Mononuclear cell (primary cell): ENCODE results near the gene PLEKHM3. TPM values are rescaled to one million over a fixed set of nuclear protein-coding genes. Genes with fewer than 3 reads are reported as not detected.

Experiments
- H3K27me3 ChIP-seq: 2 replicates; pipeline ENCODE4 v1.6.0; 2011; ENCODE audit warnings: low read length, control low read depth; ENCODE audit not compliant: insufficient read depth
- H3K4me1 ChIP-seq: 2 replicates; pipeline ENCODE4 v1.5.1; 2011; ENCODE audit warnings: mild to moderate bottlenecking, low read length, control low read depth; ENCODE audit not compliant: insufficient read depth
- H3K4me3 ChIP-seq: 2 replicates; pipeline ENCODE4 v1.5.1; 2011; ENCODE audit warnings: mild to moderate bottlenecking, low read length, moderate library complexity
- H3K9me3 ChIP-seq: 2 replicates; pipeline ENCODE4 v1.5.1; 2011; ENCODE audit warnings: low read depth, mild to moderate bottlenecking, control low read depth, low read length
- total RNA-seq: library from RNA; depleted of rRNA; stranded (reverse); fragments of >200 nt; gene quantifications from one replicate; pipeline ENCODE4 v1.2.3, GENCODE V29; 2012

The PLEKHM3 gene
- total RNA-seq, 1 donor, result 22.7 TPM

DNA sequence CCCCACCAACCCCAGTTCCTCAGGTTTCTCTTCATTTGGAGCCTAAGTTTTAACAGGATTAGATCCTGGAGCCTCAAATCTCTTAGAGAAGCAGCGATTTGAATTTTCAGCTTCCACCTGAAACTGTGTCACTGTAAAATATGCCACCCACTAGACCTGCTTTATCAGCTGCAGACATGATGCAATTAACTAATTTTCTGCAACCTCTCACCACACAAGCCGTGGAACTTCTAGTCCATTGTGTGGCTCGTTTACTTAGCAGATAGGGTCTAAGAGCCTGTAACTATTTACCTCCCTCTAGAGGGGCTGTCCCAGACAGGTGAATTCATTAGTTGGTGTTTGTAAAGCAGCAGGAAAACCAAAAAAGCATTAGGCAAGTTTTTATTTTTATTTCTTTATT lies 224.1 kb downstream of the PLEKHM3 start:
- no peaks in the 10 kb centered on the region for H3K4me1 ChIP-seq
- H3K9me3 ChIP-seq, result no peaks in the 10 kb centered on the region
- H3K27me3 ChIP-seq, result no peaks in the 10 kb centered on the region
- no peak overlapping the region for H3K4me3 ChIP-seq

GRCh38 chr2:207796585-207797350 lies 228.6 kb downstream of the PLEKHM3 start:
- Histone ChIP-seq H3K27me3 (no peaks in the 10 kb centered on the region), H3K4me3 (no peak overlapping the region), H3K9me3 (no peaks in the 10 kb centered on the region), H3K4me1 (peaks cover 17% of the 10 kb centered on the region)

DNA sequence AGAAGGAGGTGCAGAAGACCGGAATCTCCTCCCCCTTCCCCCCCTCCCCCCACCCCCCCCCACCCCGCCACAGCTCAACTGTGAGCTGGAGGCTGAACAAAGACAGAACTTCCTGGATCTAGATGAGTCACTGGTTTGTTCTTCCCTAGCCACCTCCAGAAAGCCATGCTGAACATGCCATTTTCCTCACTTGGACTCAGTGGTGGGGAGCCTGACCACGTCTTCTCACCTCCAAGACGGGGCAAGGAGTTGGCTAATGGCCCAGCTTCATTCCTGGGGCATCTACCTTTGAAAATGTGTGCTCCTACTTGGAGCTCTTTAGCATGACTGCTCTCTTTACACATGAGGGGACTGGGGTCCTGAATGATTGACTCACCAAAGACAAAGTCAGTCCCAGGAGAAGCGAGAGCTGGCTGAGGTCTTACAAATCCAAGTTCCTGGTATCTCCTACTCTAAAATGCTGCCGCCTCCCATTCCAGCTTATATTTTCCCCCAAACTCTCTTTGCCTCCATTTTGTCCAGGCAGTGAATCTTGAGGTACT lies 233.0 kb downstream of the PLEKHM3 start:
- H3K27me3 ChIP-seq, result no peaks in the 10 kb centered on the region
- H3K4me1 ChIP-seq, result peaks cover 23% of the 10 kb centered on the region
- no peak overlapping the region for H3K4me3 ChIP-seq
- H3K9me3 ChIP-seq, result no peaks in the 10 kb centered on the region

DNA sequence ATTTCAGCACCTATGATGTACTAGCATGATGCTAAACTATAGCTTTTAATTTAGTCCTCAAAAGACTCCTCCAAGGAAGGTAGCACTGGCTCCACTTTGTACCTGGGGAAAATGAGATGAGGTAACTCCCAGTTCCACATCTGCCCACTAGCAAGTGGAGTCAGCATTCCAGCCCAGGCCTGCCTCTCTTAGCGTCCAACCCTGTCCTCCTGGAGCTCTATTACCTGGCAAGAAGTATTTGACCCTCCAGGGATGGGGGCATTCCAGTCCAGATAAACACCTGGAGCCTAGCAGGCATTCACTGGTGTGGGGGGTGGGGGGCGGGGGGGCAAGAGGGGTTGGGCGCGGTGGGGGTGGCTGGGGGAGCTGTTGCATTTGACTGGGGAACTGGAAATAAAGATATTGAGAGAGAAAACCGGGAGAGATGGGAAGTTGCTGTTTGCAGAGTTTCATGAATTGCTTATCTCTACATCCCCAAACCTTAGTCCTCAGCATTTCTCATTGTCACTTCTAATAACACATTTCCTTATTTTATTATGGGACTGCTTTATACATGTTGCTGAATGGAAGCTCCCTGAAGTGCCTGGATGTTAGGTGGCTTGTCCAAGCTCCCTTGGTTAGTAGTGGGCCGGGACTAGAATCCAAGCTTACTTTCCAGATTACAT lies 233.6 kb downstream of the PLEKHM3 start:
- H3K9me3 ChIP-seq, result no peaks in the 10 kb centered on the region
- no peaks in the 10 kb centered on the region for H3K27me3 ChIP-seq
- H3K4me3 ChIP-seq, result no peak overlapping the region
- H3K4me1 ChIP-seq, result peaks cover 29% of the 10 kb centered on the region

GRCh38 chr2:207790898-207791297 lies 234.4 kb downstream of the PLEKHM3 start:
- Histone ChIP-seq H3K4me1 (peaks cover 34% of the 10 kb centered on the region), H3K9me3 (no peaks in the 10 kb centered on the region), H3K27me3 (no peaks in the 10 kb centered on the region), H3K4me3 (no peak overlapping the region)

DNA sequence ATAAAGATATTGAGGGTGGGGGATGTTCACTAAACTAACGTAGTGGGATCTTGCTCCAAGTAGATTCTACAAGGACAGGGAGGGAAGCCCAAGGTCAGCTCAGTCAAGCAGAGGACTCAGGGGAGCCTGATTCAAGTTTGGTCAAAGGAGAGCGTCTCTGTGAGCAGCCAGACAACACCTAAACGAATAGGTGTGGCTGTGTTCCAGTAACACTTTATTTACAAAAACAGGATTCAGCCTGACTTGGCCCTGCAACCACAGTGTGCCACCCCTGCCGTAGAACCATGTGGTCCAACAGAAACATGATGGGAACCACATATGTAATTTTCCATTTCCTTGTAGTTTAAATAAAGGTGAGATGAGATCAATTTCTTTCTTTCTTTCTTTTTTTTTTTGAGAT lies 237.5 kb downstream of the PLEKHM3 start:
- H3K9me3 ChIP-seq, result no peaks in the 10 kb centered on the region
- no peak overlapping the region for H3K4me3 ChIP-seq
- H3K27me3 ChIP-seq, result no peaks in the 10 kb centered on the region
- peaks cover 33% of the 10 kb centered on the region for H3K4me1 ChIP-seq

- Histone ChIP-seq H3K4me3 (no peak overlapping the region), H3K4me1 (peaks cover 27% of the 10 kb centered on the region), H3K27me3 (no peaks in the 10 kb centered on the region)
Measured at GRCh38 chr2:207787017-207787416, 238.3 kb downstream of the PLEKHM3 start.

DNA sequence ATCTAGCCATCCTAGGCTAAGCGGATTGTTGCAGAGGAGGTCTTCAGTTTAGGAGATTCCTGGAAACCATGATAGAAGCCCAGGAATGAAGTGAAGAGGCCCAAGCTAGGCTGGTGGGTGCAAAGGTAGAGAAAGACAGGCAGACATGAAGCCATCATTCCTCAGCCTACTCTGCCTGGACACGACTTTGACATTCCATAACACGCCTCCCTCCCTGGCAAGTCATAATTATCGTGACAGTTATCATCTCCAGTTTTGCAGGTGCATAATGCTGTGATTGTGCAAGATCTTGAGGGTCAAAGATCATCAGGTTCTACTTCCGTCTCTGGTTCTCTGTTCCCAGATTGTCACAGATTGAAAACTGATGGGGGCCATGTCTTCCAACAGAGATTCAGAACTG lies 240.4 kb downstream of the PLEKHM3 start:
- peaks cover 27% of the 10 kb centered on the region for H3K4me1 ChIP-seq
- H3K4me3 ChIP-seq, result no peak overlapping the region
- H3K27me3 ChIP-seq, result no peaks in the 10 kb centered on the region
- H3K9me3 ChIP-seq, result no peaks in the 10 kb centered on the region

More at GRCh38 chr2:207787017-207787416, 238.3 kb downstream of the PLEKHM3 start:
- no peaks in the 10 kb centered on the region for H3K9me3 ChIP-seq

DNA sequence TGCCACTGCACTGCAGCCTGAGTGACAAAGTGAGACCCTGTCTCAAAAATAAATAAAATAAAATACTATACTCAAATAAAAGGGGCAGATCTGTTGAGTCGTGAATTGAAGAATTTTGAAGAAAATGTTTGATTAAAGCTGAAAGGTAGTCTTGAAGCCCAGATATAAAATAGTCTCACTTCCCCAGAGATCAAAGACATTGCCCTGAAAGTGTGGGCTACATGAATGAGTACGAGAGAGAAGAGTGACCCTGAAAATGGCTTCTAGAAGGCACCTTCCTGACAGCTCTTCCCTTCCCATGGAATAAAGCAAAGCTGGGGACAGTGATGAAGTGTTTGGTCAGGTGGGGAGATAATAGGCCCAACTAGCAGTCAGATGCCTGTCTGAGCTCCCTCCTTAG lies 241.8 kb downstream of the PLEKHM3 start:
- H3K4me3 ChIP-seq, result no peak overlapping the region
- H3K4me1 ChIP-seq, result peaks cover 27% of the 10 kb centered on the region
- no peaks in the 10 kb centered on the region for H3K27me3 ChIP-seq
- no peaks in the 10 kb centered on the region for H3K9me3 ChIP-seq

DNA sequence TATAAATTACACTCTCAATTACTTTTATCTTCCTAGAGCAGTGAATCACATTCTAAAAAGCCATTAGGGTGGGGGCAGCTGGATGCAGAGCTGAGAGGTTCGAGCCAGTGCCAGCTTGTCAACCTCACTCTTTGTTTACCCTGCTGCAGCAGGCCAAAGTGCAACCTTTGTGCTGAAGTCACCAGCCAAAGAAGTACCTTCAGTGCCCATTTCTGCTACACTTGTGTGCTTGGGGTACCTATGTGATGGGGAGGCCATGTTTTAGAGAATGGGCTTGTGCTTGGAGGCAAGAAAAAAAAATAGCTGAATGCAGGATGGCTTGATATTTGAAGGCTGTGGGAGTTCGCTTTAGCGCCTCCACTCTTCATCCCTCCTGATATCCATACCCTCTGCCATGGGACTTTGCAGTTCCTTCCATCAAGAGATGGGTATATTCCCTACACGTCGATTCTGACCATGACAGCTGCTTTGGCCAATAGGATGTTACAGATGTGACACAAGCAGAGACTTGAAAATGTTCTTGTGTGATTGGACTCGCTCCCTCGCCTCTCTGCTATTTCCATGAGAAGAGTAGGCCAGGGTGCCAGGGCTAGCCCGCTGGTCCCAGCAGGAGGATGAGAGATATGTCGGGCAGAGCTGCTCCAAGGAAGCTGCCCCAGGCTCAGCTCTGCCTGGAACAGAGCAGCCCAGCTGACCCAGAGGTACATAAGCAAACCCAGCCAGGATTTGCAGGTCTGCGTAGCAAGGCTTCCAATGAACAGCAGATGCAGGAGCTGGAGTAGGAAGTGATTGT lies 242.9 kb downstream of the PLEKHM3 start:
- H3K4me3 ChIP-seq, result no peak overlapping the region

DNA sequence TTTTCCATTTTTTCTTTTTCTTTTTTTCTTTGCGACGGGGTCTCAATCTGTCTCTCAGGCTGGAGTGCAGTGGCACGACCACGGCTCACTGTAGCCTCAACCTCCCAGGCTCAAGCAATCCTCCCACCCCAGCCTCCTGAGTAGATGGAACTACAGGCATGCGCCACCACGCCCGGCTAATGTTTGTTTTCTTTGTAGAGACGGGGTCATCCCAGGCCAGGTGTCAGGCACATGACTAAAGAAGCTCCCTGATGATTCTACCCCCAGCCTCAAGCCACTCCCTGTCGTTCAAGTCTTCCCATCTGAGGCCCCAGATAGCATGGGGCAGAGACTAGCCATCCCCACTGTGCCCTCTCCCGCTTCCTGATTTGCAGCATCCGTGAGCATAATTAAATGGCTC lies 245.8 kb downstream of the PLEKHM3 start:
- Histone ChIP-seq H3K4me1 (no peaks in the 10 kb centered on the region), H3K27me3 (no peaks in the 10 kb centered on the region), H3K4me3 (no peak overlapping the region), H3K9me3 (no peaks in the 10 kb centered on the region)

More for the DNA sequence above, 242.9 kb downstream of the PLEKHM3 start:
- Histone ChIP-seq H3K9me3 (no peaks in the 10 kb centered on the region), H3K4me1 (peaks cover 22% of the 10 kb centered on the region), H3K27me3 (no peaks in the 10 kb centered on the region)

GRCh38 chr2:207778298-207778882 lies 246.9 kb downstream of the PLEKHM3 start:
- H3K9me3 ChIP-seq, result no peaks in the 10 kb centered on the region
- no peaks in the 10 kb centered on the region for H3K4me1 ChIP-seq
- H3K27me3 ChIP-seq, result no peaks in the 10 kb centered on the region
- H3K4me3 ChIP-seq, result no peak overlapping the region

DNA sequence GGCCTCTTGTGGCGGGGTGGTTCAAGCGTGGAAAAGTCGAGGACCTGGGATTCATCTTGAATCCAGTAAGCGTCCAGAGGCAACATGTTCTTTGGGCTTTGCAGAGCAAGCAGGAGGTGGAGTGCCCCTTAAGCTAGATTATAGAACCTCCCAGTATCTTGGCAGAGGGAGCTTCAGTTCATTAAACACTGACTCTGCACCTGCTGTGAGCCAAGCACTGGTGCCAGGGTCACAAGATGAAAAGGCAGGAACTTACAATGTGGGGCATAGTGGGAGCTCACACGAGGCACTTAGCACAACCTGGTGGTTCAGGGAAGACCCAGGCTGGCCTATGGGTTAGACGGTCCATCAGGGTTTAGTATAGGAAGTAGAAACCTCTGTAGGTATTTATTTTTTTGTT lies 248.2 kb downstream of the PLEKHM3 start:
- Histone ChIP-seq H3K4me3 (no peak overlapping the region), H3K4me1 (no peaks in the 10 kb centered on the region), H3K27me3 (no peaks in the 10 kb centered on the region), H3K9me3 (no peaks in the 10 kb centered on the region)

GRCh38 chr2:207775473-207775872 lies 249.9 kb downstream of the PLEKHM3 start:
- no peaks in the 10 kb centered on the region for H3K27me3 ChIP-seq

GRCh38 chr2:207772844-207773205 lies 252.5 kb downstream of the PLEKHM3 start:
- H3K9me3 ChIP-seq, result no peaks in the 10 kb centered on the region
- no peaks in the 10 kb centered on the region for H3K27me3 ChIP-seq
- peaks cover 32% of the 10 kb centered on the region for H3K4me1 ChIP-seq
- no peak overlapping the region for H3K4me3 ChIP-seq

More at GRCh38 chr2:207775473-207775872, 249.9 kb downstream of the PLEKHM3 start:
- H3K4me3 ChIP-seq, result no peak overlapping the region
- H3K9me3 ChIP-seq, result no peaks in the 10 kb centered on the region
- peaks cover 11% of the 10 kb centered on the region for H3K4me1 ChIP-seq
